Measurements from ENCODE around the gene ENO2. TPM values are rescaled to one million over a fixed set of nuclear protein-coding genes. Genes with fewer than 3 reads are reported as not detected.

ENO2 gene
- total RNA-seq, 1 donor from 2014 or later, result 182 TPM

GRCh38 chr12:6936636-6937480 lies 22.5 kb downstream of the ENO2 start:
- peaks cover 13% of the 10 kb centered on the region for H3K36me3 Mint-ChIP-seq (ENCODE audit: unreplicated experiment)
- peaks cover 20% of the 10 kb centered on the region for H3K9me3 Mint-ChIP-seq (ENCODE audit: unreplicated experiment)
- TF ChIP-seq CTCF (IDR thresholded peaks at IDR 0.05; ENCODE audit: partially characterized antibody, unreplicated experiment), result no peak
- no peak overlapping the region for H3K27ac Mint-ChIP-seq (ENCODE audit: unreplicated experiment)
- peaks cover 18% of the 10 kb centered on the region for H3K27me3 Mint-ChIP-seq (ENCODE audit: unreplicated experiment)
- no peak for DNase-seq
- H3K4me1 Mint-ChIP-seq (ENCODE audit: low read depth, unreplicated experiment), result peaks cover 5% of the 10 kb centered on the region
- H3K4me3 Mint-ChIP-seq (ENCODE audit: unreplicated experiment), result peak overlapping the region; percentile 49

DNA sequence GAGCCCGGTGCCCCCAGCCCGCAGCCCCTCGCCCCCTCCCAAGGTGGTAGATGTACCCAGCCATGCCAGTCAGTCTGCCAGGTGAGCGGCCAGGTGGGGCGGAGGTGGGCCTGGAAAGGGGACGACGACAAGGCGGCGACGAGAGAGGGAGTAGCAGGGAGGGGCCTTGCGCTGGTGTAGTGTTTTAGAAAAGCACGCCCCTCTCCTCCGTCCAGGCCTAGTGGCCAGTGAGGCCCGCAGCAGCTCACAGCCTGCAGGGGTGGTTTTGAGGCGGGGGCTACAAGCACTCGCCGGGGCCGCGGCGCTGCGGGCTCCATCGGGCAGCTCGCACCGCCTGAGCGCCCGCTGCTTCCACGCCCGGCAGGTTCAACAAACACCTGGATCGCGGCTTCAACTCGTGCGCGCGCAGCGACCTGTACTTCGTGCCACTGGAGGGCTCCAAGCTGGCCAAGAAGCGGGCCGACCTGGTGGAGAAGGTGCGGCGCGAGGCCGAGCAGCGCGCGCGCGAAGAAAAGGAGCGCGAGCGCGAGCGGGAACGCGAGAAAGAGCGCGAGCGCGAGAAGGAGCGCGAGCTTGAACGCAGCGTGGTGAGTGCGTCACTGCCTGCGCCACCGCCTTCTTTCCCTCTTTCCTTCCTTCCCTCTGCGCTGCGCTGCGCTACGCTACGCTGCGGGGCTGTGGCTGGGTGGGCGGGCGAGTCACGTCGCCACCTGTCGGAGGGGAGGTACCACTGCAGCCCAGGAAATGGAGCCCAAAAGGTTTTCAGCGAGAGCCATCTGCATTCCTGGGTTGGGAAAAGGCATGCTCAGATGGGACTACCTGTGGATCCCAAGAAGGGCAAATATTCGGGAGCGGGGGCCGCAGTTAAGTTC lies 23.3 kb downstream of the ENO2 start:
- Mint-ChIP-seq H3K27ac (ENCODE audit: unreplicated experiment) (peak overlapping the region; percentile 75), H3K27me3 (ENCODE audit: unreplicated experiment) (peaks cover 24% of the 10 kb centered on the region), H3K4me3 (ENCODE audit: unreplicated experiment) (peak overlapping the region; percentile 76), H3K4me1 (ENCODE audit: low read depth, unreplicated experiment) (peaks cover 5% of the 10 kb centered on the region), H3K36me3 (ENCODE audit: unreplicated experiment) (peaks cover 13% of the 10 kb centered on the region), H3K9me3 (ENCODE audit: unreplicated experiment) (peaks cover 24% of the 10 kb centered on the region)
- peak; percentile 91 for DNase-seq
- peak; percentile 93 for TF ChIP-seq CTCF (IDR thresholded peaks at IDR 0.05; ENCODE audit: partially characterized antibody, unreplicated experiment)

- H3K4me1 Mint-ChIP-seq (ENCODE audit: low read depth, unreplicated experiment), result peaks cover 5% of the 10 kb centered on the region
- peak overlapping the region; percentile 85 for H3K27ac Mint-ChIP-seq (ENCODE audit: unreplicated experiment)
- peak; percentile 33 for TF ChIP-seq CTCF (IDR thresholded peaks at IDR 0.05; ENCODE audit: partially characterized antibody, unreplicated experiment)
- peaks cover 30% of the 10 kb centered on the region for H3K9me3 Mint-ChIP-seq (ENCODE audit: unreplicated experiment)
- H3K27me3 Mint-ChIP-seq (ENCODE audit: unreplicated experiment), result peaks cover 26% of the 10 kb centered on the region
- DNase-seq, result no peak
- H3K4me3 Mint-ChIP-seq (ENCODE audit: unreplicated experiment), result peak overlapping the region; percentile 81
- H3K36me3 Mint-ChIP-seq (ENCODE audit: unreplicated experiment), result peaks cover 13% of the 10 kb centered on the region
Measured at GRCh38 chr12:6938353-6939190, 24.2 kb downstream of the ENO2 start.

GRCh38 chr12:6939191-6939540 lies 24.8 kb downstream of the ENO2 start:
- DNase-seq, result no peak
- Mint-ChIP-seq H3K4me1 (ENCODE audit: low read depth, unreplicated experiment) (peaks cover 7% of the 10 kb centered on the region), H3K27me3 (ENCODE audit: unreplicated experiment) (peaks cover 29% of the 10 kb centered on the region), H3K27ac (ENCODE audit: unreplicated experiment) (peak overlapping the region; percentile 85), H3K4me3 (ENCODE audit: unreplicated experiment) (peak overlapping the region; percentile 81), H3K36me3 (ENCODE audit: unreplicated experiment) (peaks cover 13% of the 10 kb centered on the region), H3K9me3 (ENCODE audit: unreplicated experiment) (peaks cover 34% of the 10 kb centered on the region)
- TF ChIP-seq CTCF (IDR thresholded peaks at IDR 0.05; ENCODE audit: partially characterized antibody, unreplicated experiment), result no peak

Data from glutamatergic neuron (in vitro differentiated cells).